Sciatic nerve (tissue), 2 donors: ENCODE data around the gene TSPAN12. TPM values are rescaled to one million over a fixed set of nuclear protein-coding genes. Genes with fewer than 3 reads are reported as not detected.

Source experiments
- ATAC-seq: fragments of 200-7000 bp; cut with Tn5 transposase; one replicate; pipeline ENCODE4 v1.9.1; 2020; ENCODE audit warnings: mild to moderate bottlenecking, moderate library complexity
- DNase-seq: peaks from one replicate; pipeline ENCODE4 v3.0.0-alpha.2; 2020; ENCODE audit warnings: low spot score
- intact Hi-C: fragments of 100-400 bp; cut with DNase I; formaldehyde crosslinking; loops from one replicate; pipeline ENCODE4 v1.14.2; 2022
- total RNA-seq: library from RNA; stranded (reverse); fragmentation: NEBNext Ultra II Directional; extraction: Animal tissue kit (Norgen Biotek cat#: 25700); gene quantifications from one replicate; pipeline ENCODE4 v1.2.1, GENCODE V29; 2021
- donor health status: DM: no; HTN: no; CAD: no.
- donor health status: DM: no; HTN: no; CAD: no.

The TSPAN12 gene
- total RNA-seq, 1 donor from 2014 or later = 7.6 TPM

- no peak for DNase-seq
- intact Hi-C loops = no loop called here
- ATAC-seq = no peak
Measured at GRCh38 chr7:120856198-120856597, 1.7 kb downstream of the TSPAN12 start.

GRCh38 chr7:120852700-120853099 is 5.2 kb downstream of the TSPAN12 start:
- ATAC-seq (no peak), DNase-seq (no peak)
- intact Hi-C loops = no loop called here

- DNase-seq (no peak), ATAC-seq (no peak)
- intact Hi-C loops = no loop called here
Measured at GRCh38 chr7:120843109-120843508, 14.8 kb downstream of the TSPAN12 start.

DNA sequence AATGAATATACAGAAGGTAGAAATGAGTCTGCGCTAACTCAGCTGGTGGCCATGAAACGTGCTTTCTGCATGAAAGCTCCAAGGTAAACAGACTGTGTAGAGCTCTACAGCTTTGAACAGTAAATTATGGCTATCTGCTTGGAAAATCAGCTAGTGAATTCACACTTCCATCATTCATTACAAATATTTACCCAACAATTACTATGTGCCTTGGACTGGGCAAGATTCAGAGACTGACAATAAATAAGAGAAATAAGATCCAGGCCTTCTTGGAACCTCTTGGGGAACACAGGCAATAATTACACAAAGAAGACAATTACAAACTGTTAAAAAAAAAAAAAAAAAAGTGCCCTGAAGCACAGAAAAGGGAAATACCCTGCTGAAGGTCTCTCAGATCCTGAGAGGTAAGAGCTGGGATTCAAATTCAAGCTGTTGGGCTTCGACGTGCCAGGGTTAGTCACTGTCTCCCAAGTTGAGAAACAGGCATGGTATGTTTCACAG is 15.8 kb downstream of the TSPAN12 start:
- no peak for DNase-seq
- ATAC-seq = no peak
- intact Hi-C loops = no loop called here

- no peak for DNase-seq
- ATAC-seq = no peak
- intact Hi-C loops = no loop called here
Measured at GRCh38 chr7:120841608-120842007, 16.3 kb downstream of the TSPAN12 start.

GRCh38 chr7:120838281-120838682 is 19.7 kb downstream of the TSPAN12 start:
- DNase-seq (no peak), ATAC-seq (no peak)
- intact Hi-C loops = no loop called here

- intact Hi-C loops = no loop called here
- no peak for ATAC-seq
- DNase-seq = no peak
Measured at GRCh38 chr7:120837599-120837998, 20.3 kb downstream of the TSPAN12 start.

GRCh38 chr7:120836556-120837115 is 21.3 kb downstream of the TSPAN12 start:
- intact Hi-C loops = no loop called here
- no peak for ATAC-seq
- DNase-seq = no peak

DNA sequence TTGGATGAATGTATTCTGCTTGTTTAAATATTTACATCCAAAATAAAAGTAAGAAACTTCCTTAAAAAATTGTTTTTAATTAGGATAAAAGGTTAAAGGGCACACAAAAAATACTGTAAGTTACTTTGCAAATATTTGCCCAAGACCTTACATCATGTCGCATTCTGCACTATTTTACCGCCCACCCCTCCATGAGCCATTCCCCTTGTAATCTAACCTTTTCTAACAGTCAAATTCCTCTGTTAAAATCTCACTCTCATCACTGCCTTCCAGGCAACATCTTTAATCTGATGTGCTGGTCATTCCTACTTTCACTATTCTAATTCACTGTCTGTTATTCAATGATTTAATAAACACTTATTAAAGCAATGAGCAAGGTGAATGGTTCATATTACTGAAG is 23.2 kb downstream of the TSPAN12 start:
- DNase-seq = no peak
- intact Hi-C loops = no loop called here
- ATAC-seq = no peak

DNA sequence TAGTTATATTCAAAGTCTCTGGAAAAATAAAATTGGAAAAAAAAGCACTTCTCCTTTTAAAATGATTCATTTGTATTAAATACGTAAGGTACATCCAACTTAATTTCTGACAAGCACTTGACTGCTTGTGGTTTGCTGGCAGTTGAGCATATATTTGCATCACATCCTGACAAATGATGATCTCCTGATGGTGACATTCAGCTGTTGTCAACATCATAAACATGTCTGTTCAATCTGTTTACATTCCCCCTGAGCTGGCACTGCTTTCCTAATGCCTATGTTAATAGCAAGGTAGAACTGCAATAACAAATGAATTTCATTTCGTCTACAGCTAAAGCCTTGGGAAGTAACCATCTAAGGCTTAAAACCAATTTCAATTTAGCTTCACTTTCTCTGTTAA is 24.4 kb downstream of the TSPAN12 start:
- intact Hi-C loops = no loop called here
- DNase-seq (no peak), ATAC-seq (no peak)

DNA sequence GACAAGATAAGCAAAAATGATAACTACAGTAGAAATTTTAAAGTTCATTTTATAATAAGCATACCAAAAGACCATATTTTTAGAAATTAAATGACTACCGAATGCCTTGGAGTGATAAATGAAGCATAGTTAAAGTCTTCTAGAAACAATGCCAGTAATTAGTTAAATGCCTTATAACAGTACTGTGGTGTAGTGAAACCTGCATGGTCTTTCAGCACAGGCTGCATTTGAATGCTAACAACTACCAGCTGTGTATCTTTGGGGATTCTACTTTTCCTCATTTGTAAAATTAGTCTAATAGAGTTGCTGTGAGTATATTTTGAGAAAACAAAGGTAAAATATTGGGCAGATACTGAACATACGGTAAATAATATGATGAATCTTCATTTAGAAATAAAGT is 25.1 kb downstream of the TSPAN12 start:
- intact Hi-C loops = no loop called here
- ATAC-seq (no peak), DNase-seq (no peak)

- intact Hi-C loops = no loop called here
- DNase-seq (no peak), ATAC-seq (no peak)
Measured at GRCh38 chr7:120831260-120831659, 26.7 kb downstream of the TSPAN12 start.

DNA sequence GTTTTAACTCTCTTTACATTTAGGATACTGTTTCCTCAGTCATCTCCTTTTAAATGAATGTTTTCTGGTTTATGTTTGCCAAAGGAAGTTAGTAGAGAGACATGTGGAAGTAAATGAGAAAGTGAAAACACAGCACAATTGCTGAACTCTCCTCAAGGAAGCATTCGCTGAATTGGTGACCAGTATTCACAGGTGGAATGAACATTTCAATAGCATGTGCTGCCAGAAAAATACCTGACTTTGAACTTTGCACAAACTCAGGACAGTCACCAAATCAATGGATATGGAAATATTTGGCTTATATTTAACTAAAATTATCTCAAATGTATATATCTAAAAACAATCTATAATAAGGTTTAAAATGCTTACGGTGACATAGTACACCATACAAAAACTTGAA is 28.5 kb downstream of the TSPAN12 start:
- DNase-seq = no peak

GRCh38 chr7:120828528-120828927 is 29.4 kb downstream of the TSPAN12 start:
- DNase-seq (no peak), ATAC-seq (no peak)
- intact Hi-C loops = no loop called here

More for the DNA sequence above, 28.5 kb downstream of the TSPAN12 start:
- intact Hi-C loops = no loop called here
- no peak for ATAC-seq

- intact Hi-C loops = no loop called here
- DNase-seq (no peak), ATAC-seq (no peak)
Measured at GRCh38 chr7:120827371-120828118, 30.4 kb downstream of the TSPAN12 start.

GRCh38 chr7:120825576-120825975 is 32.4 kb downstream of the TSPAN12 start:
- DNase-seq (no peak), ATAC-seq (no peak)
- intact Hi-C loops = no loop called here

- ATAC-seq (no peak), DNase-seq (no peak)
- intact Hi-C loops = no loop called here
Measured at GRCh38 chr7:120825152-120825551, 32.8 kb downstream of the TSPAN12 start.

DNA sequence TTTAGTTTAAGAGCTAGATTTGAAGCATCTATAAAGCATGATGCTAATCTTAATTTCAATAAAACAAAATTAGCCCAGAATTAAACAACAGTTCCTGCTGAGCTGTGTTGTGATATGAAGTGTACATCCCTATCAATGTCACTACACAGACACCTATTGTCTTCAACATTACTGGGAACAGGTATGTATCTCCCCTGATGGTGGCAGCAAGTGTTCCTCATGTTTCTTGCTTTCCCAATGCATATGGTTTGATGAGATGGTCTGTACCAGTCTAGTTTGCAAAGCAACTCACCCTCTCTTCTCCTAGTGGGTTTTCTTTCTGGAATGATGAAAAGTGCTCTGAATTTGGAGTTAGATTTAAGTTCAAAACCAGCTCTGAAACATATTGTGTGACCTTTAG is 38.1 kb downstream of the TSPAN12 start:
- intact Hi-C loops = no loop called here
- ATAC-seq (no peak), DNase-seq (no peak)

- ATAC-seq (no peak), DNase-seq (no peak)
- intact Hi-C loops = no loop called here
Measured at GRCh38 chr7:120817851-120818250, 40.1 kb downstream of the TSPAN12 start.

DNA sequence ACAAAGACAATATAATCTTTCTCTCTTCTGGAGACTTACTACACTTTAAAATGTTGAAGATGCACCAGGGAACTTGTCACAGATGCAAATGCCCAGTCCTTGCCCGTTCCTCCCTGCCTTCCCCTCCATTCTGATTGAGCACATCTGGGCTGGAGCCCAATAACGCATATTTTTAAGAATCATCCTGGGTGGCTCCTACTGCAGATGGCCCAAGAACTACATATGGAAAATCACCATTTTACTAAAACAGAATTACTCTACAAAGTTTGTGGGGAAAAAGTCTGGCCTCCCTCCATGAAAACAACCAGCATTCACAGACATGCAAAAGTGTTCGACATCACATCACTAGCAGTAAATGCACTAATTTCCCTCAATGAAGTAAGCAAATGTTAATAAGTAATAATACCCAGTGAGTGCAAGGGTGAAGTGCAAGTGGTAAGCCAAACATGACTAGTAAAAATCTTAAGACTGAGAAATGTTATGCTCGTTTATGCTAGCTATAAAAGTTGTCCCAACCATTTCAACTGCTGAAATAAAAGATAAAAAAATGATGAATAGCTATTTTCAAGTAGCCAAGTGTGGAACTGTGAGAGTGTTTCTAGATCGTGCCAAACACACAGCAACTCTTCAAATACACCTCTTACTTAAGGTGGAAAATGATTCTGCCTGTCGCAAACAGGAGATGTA is 43.5 kb downstream of the TSPAN12 start:
- intact Hi-C loops = no loop called here
- ATAC-seq (no peak), DNase-seq (no peak)
